Trophoblast cell (in vitro differentiated cells and primary cell): ENCODE results near the gene ADRA2A.

ENCODE experiments used
- DNase-seq, 2 donors: peaks; one replicate each; pipeline ENCODE4 v3.0.0-alpha.2; 2016
- H2AFZ ChIP-seq: 2 replicates; pipeline ENCODE4 v1.6.1; 2013; ENCODE audit warnings: low read length, moderate library complexity, mild to moderate bottlenecking; ENCODE audit not compliant: insufficient read depth, poor library complexity
- H2AK5ac ChIP-seq: 2 replicates; pipeline ENCODE4 v1.6.1; 2013; ENCODE audit warnings: mild to moderate bottlenecking, low read length
- H2BK120ac ChIP-seq: 2 replicates; pipeline ENCODE4 v1.6.1; 2013; ENCODE audit warnings: low read length, mild to moderate bottlenecking, moderate library complexity; ENCODE audit not compliant: insufficient read depth, poor library complexity
- H2BK12ac ChIP-seq: 2 replicates; pipeline ENCODE4 v1.6.1; 2013; ENCODE audit warnings: mild to moderate bottlenecking, low read length, moderate library complexity
- H2BK5ac ChIP-seq: 2 replicates; pipeline ENCODE4 v1.6.1; 2013; ENCODE audit warnings: low read length, low read depth, moderate library complexity, mild to moderate bottlenecking; ENCODE audit not compliant: poor library complexity
- H3K14ac ChIP-seq: 2 replicates; pipeline ENCODE4 v1.6.1; 2013; ENCODE audit warnings: mild to moderate bottlenecking, low read length
- H3K18ac ChIP-seq: 2 replicates; pipeline ENCODE4 v1.6.1; 2013; ENCODE audit warnings: mild to moderate bottlenecking, low read length
- H3K23ac ChIP-seq: 2 replicates; pipeline ENCODE4 v1.6.1; 2013; ENCODE audit warnings: low read length
- H3K27ac ChIP-seq: 2 replicates; pipeline ENCODE4 v1.5.1; 2013; ENCODE audit warnings: low read depth, mild to moderate bottlenecking, inconsistent platforms, low read length, moderate library complexity
- H3K27me3 ChIP-seq: 2 replicates; pipeline ENCODE4 v1.6.1; 2013; ENCODE audit warnings: inconsistent platforms, mild to moderate bottlenecking, low read length, moderate library complexity; ENCODE audit not compliant: insufficient read depth
- H3K36me3 ChIP-seq, 2 experiments: 1 replicate in 1 of 2; 2 replicates in 1 of 2; pipeline ENCODE4 v1.6.1; 2013; ENCODE audit warnings: low read length in 2 of 2, mild to moderate bottlenecking in 2 of 2, moderate library complexity in 1 of 2; ENCODE audit not compliant: insufficient read depth in 2 of 2, control insufficient read depth in 1 of 2
- H3K4ac ChIP-seq: 2 replicates; pipeline ENCODE4 v1.6.1; 2013; ENCODE audit warnings: low read depth, mild to moderate bottlenecking, low read length, moderate library complexity
- H3K4me1 ChIP-seq, 2 experiments: 1 replicate in 1 of 2; 2 replicates in 1 of 2; pipeline ENCODE4 v1.6.1; 2013; ENCODE audit warnings: low read length in 2 of 2, mild to moderate bottlenecking in 2 of 2, moderate library complexity in 1 of 2; ENCODE audit not compliant: insufficient read depth in 2 of 2, control insufficient read depth in 1 of 2
- H3K4me2 ChIP-seq: 2 replicates; pipeline ENCODE4 v1.6.1; 2013; ENCODE audit warnings: inconsistent platforms, mild to moderate bottlenecking, low read length, moderate library complexity
- H3K4me3 ChIP-seq: 2 replicates; pipeline ENCODE4 v1.5.1; 2013; ENCODE audit warnings: mild to moderate bottlenecking, low read depth, low read length, inconsistent platforms
- H3K79me1 ChIP-seq: one replicate; pipeline ENCODE4 v1.6.1; 2013; ENCODE audit warnings: low read length
- H3K79me2 ChIP-seq: 2 replicates; pipeline ENCODE4 v1.6.1; 2013; ENCODE audit warnings: low read length, mild to moderate bottlenecking; ENCODE audit not compliant: control insufficient read depth, insufficient read depth, poor library complexity
- H3K9ac ChIP-seq: 2 replicates; pipeline ENCODE4 v1.6.1; 2013; ENCODE audit warnings: mild to moderate bottlenecking, low read length
- H3K9me3 ChIP-seq: 2 replicates; pipeline ENCODE4 v1.6.1; 2013; ENCODE audit warnings: low read depth, mild to moderate bottlenecking, control low read depth, inconsistent platforms, low read length; ENCODE audit not compliant: insufficient read depth
- H4K12ac ChIP-seq: 2 replicates; pipeline ENCODE4 v1.6.1; 2013; ENCODE audit warnings: low read depth, mild to moderate bottlenecking, low read length, moderate library complexity
- H4K8ac ChIP-seq: 2 replicates; pipeline ENCODE4 v1.6.1; 2013; ENCODE audit warnings: low read depth, mild to moderate bottlenecking, low read length, moderate library complexity
- H4K91ac ChIP-seq: one replicate; pipeline ENCODE4 v1.6.1; 2013; ENCODE audit warnings: low read depth, mild to moderate bottlenecking, low read length, moderate library complexity
- WGBS: extraction: QIAGEN DNeasy Blood & Tissue Kit; methylation state at CpG from one replicate; pipeline ENCODE4 v1.1.7; 2013; ENCODE audit warnings: missing lambda C conversion rate; ENCODE audit not compliant: insufficient read length, insufficient coverage; ENCODE audit errors: extremely low coverage; 5-methylcytosine and 5-hydroxymethylcytosine counted together

The ADRA2A gene

GRCh38 chr10:111098679-111099437 is 22.0 kb downstream of the ADRA2A start:
- Histone ChIP-seq H2BK5ac (no peak overlapping the region), H3K79me2 (no peaks in the 10 kb centered on the region)
- DNase-seq, result peak in 1 of 2 donors; percentile 25

DNA sequence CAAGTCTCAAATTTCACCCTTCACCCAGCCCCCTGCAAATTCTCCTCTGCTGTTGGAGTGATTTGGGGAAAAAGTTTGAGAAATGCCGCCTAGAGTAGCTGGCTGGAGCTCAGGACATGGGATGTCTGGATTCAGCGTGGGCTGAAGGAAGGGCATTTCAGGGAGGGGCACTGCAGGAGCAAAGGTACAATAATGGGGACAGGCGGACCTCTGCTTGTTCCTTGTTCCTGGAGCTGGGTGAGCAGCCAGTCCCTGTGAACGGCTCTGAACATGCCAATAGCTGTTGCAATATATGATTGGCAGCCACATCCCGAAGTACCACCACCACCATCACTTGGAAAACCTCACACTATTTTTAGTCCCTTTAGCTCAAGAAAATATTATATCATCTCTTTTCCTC is 23.4 kb downstream of the ADRA2A start:
- H3K4me2 ChIP-seq, result no peak overlapping the region
- H4K91ac ChIP-seq, result no peak overlapping the region
- no peaks in the 10 kb centered on the region for H3K79me1 ChIP-seq
- H3K4ac ChIP-seq, result no peak overlapping the region
- no peaks in the 10 kb centered on the region for H3K4me1 ChIP-seq
- no peak overlapping the region for H3K23ac ChIP-seq
- no CpG with 5 or more reads among the region's 5 CpGs for WGBS
- H2BK120ac ChIP-seq, result no peak overlapping the region
- H3K27me3 ChIP-seq, result no peaks in the 10 kb centered on the region
- H3K27ac ChIP-seq, result no peak overlapping the region
- H3K9me3 ChIP-seq, result peaks cover 3% of the 10 kb centered on the region
- no peak overlapping the region for H2AFZ ChIP-seq
- H2BK5ac ChIP-seq, result no peak overlapping the region
- no peak overlapping the region for H4K12ac ChIP-seq
- no peak overlapping the region for H3K14ac ChIP-seq
- H3K18ac ChIP-seq, result no peak overlapping the region
- no peak overlapping the region for H2AK5ac ChIP-seq
- no peak overlapping the region for H3K9ac ChIP-seq
- no peak overlapping the region for H2BK12ac ChIP-seq
- no peaks in the 10 kb centered on the region for H3K79me2 ChIP-seq
- no peak for DNase-seq
- no peak overlapping the region for H3K4me3 ChIP-seq
- H3K36me3 ChIP-seq, result no peaks in the 10 kb centered on the region
- no peak overlapping the region for H4K8ac ChIP-seq

More at GRCh38 chr10:111098679-111099437, 22.0 kb downstream of the ADRA2A start:
- no peak overlapping the region for H4K12ac ChIP-seq
- no peak overlapping the region for H2BK120ac ChIP-seq
- no peak overlapping the region for H4K8ac ChIP-seq
- H2BK12ac ChIP-seq, result no peak overlapping the region
- peaks cover 3% of the 10 kb centered on the region for H3K9me3 ChIP-seq
- no peak overlapping the region for H3K14ac ChIP-seq
- H4K91ac ChIP-seq, result no peak overlapping the region
- H3K4me3 ChIP-seq, result no peak overlapping the region
- H3K9ac ChIP-seq, result no peak overlapping the region
- H3K4ac ChIP-seq, result no peak overlapping the region
- no CpG with 5 or more reads among the region's 1 CpG for WGBS
- no peak overlapping the region for H3K4me2 ChIP-seq
- H3K79me1 ChIP-seq, result no peaks in the 10 kb centered on the region
- H3K27me3 ChIP-seq, result no peaks in the 10 kb centered on the region
- no peak overlapping the region for H3K23ac ChIP-seq
- H3K27ac ChIP-seq, result no peak overlapping the region
- H3K4me1 ChIP-seq, result no peaks in the 10 kb centered on the region
- H2AK5ac ChIP-seq, result no peak overlapping the region
- no peaks in the 10 kb centered on the region for H3K36me3 ChIP-seq
- H3K18ac ChIP-seq, result no peak overlapping the region
- H2AFZ ChIP-seq, result no peak overlapping the region

DNA sequence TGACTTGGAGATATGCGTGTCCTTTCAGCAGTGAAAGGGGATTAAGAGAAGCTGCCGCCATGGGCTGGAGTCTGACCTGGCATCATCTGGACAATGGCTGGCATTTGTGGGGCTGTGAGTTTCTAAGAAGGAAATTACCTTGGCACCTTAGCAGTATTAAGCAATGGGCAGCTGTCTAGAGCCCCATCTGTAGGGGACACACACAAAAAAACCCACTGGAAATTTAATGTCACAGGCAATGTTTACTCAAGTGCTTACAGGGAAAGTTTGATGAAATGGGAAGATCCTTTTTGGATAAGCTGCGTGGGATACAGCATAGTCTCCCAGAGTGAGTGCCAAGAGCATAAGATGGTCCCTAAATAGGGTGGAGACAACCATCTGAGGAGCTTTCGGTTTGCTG is 25.0 kb downstream of the ADRA2A start:
- Histone ChIP-seq H3K4me3 (no peak overlapping the region), H3K4ac (no peak overlapping the region), H3K27me3 (no peaks in the 10 kb centered on the region), H3K79me1 (no peaks in the 10 kb centered on the region), H4K8ac (no peak overlapping the region), H2BK120ac (no peak overlapping the region), H3K23ac (no peak overlapping the region), H3K9ac (no peak overlapping the region), H3K4me2 (no peak overlapping the region), H4K91ac (no peak overlapping the region), H2BK12ac (no peak overlapping the region), H3K79me2 (no peaks in the 10 kb centered on the region), H3K14ac (no peak overlapping the region), H3K4me1 (no peaks in the 10 kb centered on the region), H3K9me3 (peaks cover 3% of the 10 kb centered on the region), H2AK5ac (no peak overlapping the region), H3K27ac (no peak overlapping the region), H4K12ac (no peak overlapping the region), H3K18ac (no peak overlapping the region), H3K36me3 (no peaks in the 10 kb centered on the region), H2BK5ac (no peak overlapping the region), H2AFZ (no peak overlapping the region)
- DNase-seq, result no peak
- WGBS, result no CpG with 5 or more reads among the region's 4 CpGs

DNA sequence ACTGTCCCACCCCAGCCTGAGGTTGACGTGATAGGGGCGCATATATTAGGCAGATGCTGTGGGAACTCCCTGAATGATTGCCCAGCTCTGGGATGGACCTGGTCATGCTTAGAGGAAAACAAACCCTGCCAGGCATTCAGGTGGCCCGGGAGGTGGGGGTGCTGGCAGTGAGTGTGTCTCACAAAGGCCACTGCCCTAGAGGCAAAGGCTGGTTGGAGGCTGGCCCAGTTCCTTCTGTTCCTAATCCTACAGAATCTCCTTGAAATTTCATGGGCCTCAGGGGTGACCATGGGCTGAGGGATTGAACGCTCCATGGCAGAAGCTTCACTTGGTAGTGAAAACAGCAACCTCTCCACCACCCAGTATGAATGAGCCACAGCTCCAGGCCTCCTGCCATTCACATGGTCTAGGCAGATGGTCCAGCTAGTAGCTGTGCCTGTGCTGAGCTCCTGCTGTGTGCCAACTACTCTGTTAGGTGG is 25.6 kb downstream of the ADRA2A start:
- no CpG with 5 or more reads among the region's 4 CpGs for WGBS

More for the DNA sequence above, 25.6 kb downstream of the ADRA2A start:
- Histone ChIP-seq H4K8ac (no peak overlapping the region), H3K79me1 (no peaks in the 10 kb centered on the region), H3K4me3 (no peak overlapping the region), H3K23ac (no peak overlapping the region), H3K79me2 (no peaks in the 10 kb centered on the region), H2AFZ (no peak overlapping the region), H2AK5ac (no peak overlapping the region), H3K14ac (no peak overlapping the region), H3K4me1 (no peaks in the 10 kb centered on the region), H3K36me3 (no peaks in the 10 kb centered on the region), H3K9me3 (peaks cover 3% of the 10 kb centered on the region), H3K27me3 (no peaks in the 10 kb centered on the region), H3K18ac (no peak overlapping the region), H3K27ac (no peak overlapping the region), H2BK5ac (no peak overlapping the region), H2BK12ac (no peak overlapping the region), H4K91ac (no peak overlapping the region), H2BK120ac (no peak overlapping the region), H4K12ac (no peak overlapping the region), H3K9ac (no peak overlapping the region), H3K4me2 (no peak overlapping the region), H3K4ac (no peak overlapping the region)
- DNase-seq, result no peak
